ENCODE data around the gene CD274.

The CD274 gene

GRCh38 chr9:5499889-5500398 lies 49.6 kb downstream of the CD274 start:
- no peak for DNase-seq (ENCODE audit: low read depth)

GRCh38 chr9:5500441-5501235 lies 50.3 kb downstream of the CD274 start:
- DNase-seq (ENCODE audit: low read depth) = no peak

GRCh38 chr9:5502553-5502952 lies 52.2 kb downstream of the CD274 start:
- no peak for DNase-seq (ENCODE audit: low read depth)

- peak; percentile 78 for DNase-seq (ENCODE audit: low read depth)
These were observed 59.2 kb downstream of the CD274 start for GRCh38 chr9:5509573-5509972.

- no peak for DNase-seq (ENCODE audit: low read depth)
These were observed 60.1 kb downstream of the CD274 start, which contains the start of gene PDCD1LG2 for GRCh38 chr9:5510360-5510931. Gene PDCD1LG2 (plus strand): TSS chr9:5510531. CDS start chr9:5522547, 12,016 bp downstream.

GRCh38 chr9:5510989-5511388 lies 60.6 kb downstream of the CD274 start:
- no peak for DNase-seq (ENCODE audit: low read depth)

GRCh38 chr9:5511476-5511875 lies 61.1 kb downstream of the CD274 start:
- DNase-seq (ENCODE audit: low read depth) = no peak

- DNase-seq (ENCODE audit: low read depth) = no peak
These were observed 61.7 kb downstream of the CD274 start for GRCh38 chr9:5511935-5512580.

GRCh38 chr9:5512658-5513452 lies 62.5 kb downstream of the CD274 start:
- DNase-seq (ENCODE audit: low read depth) = no peak

- no peak for DNase-seq (ENCODE audit: low read depth)
These were observed 63.7 kb downstream of the CD274 start for GRCh38 chr9:5513966-5514616.

GRCh38 chr9:5514617-5515260 lies 64.4 kb downstream of the CD274 start:
- no peak for DNase-seq (ENCODE audit: low read depth)

- no peak for DNase-seq (ENCODE audit: low read depth)
These were observed 64.9 kb downstream of the CD274 start for GRCh38 chr9:5515261-5515650.

GRCh38 chr9:5516453-5517220 lies 66.3 kb downstream of the CD274 start:
- no peak for DNase-seq (ENCODE audit: low read depth)

- no peak for DNase-seq (ENCODE audit: low read depth)
These were observed 68.0 kb downstream of the CD274 start for GRCh38 chr9:5518171-5518936.

GRCh38 chr9:5518937-5519319 lies 68.6 kb downstream of the CD274 start:
- DNase-seq (ENCODE audit: low read depth) = no peak
